Left ventricle myocardium inferior (tissue), 1 donor: ENCODE results near the gene HSF2BP. TPM values are rescaled to one million over a fixed set of nuclear protein-coding genes. Genes with fewer than 3 reads are reported as not detected.
"Not testable (repeated sequence)": the region's sequence is repeated elsewhere in the genome, so short reads cannot be mapped to it uniquely, and the experiment has no call there.

Experiments
- DNase-seq: peaks from one replicate; pipeline ENCODE4 v3.0.0-alpha.2; 2020
- H3K27ac ChIP-seq: fragments of 200-600 bp; replicated peaks from 2 replicates; pipeline ENCODE4 v1.8.0; 2021
- H3K27me3 ChIP-seq: fragments of 200-600 bp; 2 replicates; pipeline ENCODE4 v1.8.0; 2021; ENCODE audit warnings: low read depth
- H3K36me3 ChIP-seq: fragments of 200-600 bp; 2 replicates; pipeline ENCODE4 v1.8.0; 2021
- H3K4me1 ChIP-seq: fragments of 200-600 bp; 2 replicates; pipeline ENCODE4 v1.8.0; 2021
- H3K4me3 ChIP-seq: fragments of 200-600 bp; 2 replicates; pipeline ENCODE4 v1.8.0; 2021; ENCODE audit warnings: mild to moderate bottlenecking, moderate library complexity
- H3K9me3 ChIP-seq: fragments of 200-600 bp; replicated peaks from 2 replicates; pipeline ENCODE4 v1.8.0; 2021
- CTCF ChIP-seq: fragments of 200-600 bp; IDR thresholded peaks from 2 replicates; pipeline ENCODE4 v1.8.0; 2021; ENCODE audit warnings: antibody characterized with exemption, mild to moderate bottlenecking, borderline replicate concordance
- intact Hi-C: fragments of 100-400 bp; cut with micrococcal nuclease; formaldehyde crosslinking; loops from one replicate; pipeline ENCODE4 v1.11.0; 2022
- total RNA-seq: library from RNA; stranded (reverse); fragmentation: NEBNext Ultra II Directional; extraction: Animal tissue kit (Norgen Biotek cat#: 25700); gene quantifications from one replicate; pipeline ENCODE4 v1.2.1, GENCODE V29; 2021
- donor health status: DM: no; HTN: yes; CAD: no; lungs with severe emphysema.

Gene HSF2BP
- total RNA-seq, 1 donor from 2014 or later, result 0.16 TPM

DNA sequence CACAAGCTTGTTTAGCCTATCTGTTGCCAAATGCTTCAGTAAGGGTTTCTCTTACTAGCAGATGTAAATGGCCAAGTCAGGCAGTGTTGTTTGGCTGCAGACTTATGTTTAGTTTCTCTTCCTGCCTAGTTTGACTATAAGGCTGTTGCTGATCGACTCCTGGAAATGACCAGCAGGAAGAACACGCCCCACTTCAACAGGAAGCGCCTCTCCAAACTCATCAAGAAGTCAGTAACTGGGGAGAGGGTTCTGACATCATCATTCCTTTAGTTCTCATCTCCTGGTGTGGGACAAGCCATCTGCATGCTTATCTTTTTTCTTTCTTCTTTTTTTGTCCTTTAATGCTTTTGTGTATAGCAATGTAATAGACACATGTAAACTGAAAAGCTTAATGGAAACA lies 25.1 kb upstream of the HSF2BP start:
- TF ChIP-seq CTCF, result no peak
- Histone ChIP-seq H3K36me3 (peaks cover 98% of the 10 kb centered on the region), H3K4me1 (peaks cover 21% of the 10 kb centered on the region), H3K27me3 (no peaks in the 10 kb centered on the region), H3K4me3 (no peak overlapping the region), H3K27ac (peak overlapping the region; percentile 45), H3K9me3 (no peaks in the 10 kb centered on the region)
- DNase-seq, result no peak
- intact Hi-C loops, result no loop called here

DNA sequence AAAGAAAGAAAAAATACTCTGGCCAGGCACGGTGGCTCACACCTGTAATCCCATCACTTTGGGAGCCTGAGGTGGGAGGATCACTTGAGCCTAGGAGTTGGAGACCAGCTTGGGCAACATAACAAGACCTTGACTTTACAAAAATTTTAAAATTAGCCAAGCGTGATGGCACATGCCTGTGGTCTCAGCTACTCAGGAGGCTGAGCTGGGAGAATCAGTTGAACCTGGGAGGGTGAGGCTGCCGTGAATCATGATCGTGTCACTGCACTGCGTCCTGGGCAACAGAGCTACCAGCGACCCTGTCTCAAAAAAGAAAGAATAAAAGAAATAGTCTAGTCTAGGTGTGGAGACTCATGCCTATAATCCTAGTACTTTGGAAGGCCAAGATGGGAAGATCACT lies 22.4 kb upstream of the HSF2BP start:
- Histone ChIP-seq H3K4me1 (peaks cover 6% of the 10 kb centered on the region), H3K27me3 (no peaks in the 10 kb centered on the region), H3K9me3 (no peaks in the 10 kb centered on the region), H3K27ac (no peak overlapping the region), H3K36me3 (peaks cover 98% of the 10 kb centered on the region), H3K4me3 (no peak overlapping the region)
- intact Hi-C loops, result no loop called here
- TF ChIP-seq CTCF, result no peak
- no peak for DNase-seq

DNA sequence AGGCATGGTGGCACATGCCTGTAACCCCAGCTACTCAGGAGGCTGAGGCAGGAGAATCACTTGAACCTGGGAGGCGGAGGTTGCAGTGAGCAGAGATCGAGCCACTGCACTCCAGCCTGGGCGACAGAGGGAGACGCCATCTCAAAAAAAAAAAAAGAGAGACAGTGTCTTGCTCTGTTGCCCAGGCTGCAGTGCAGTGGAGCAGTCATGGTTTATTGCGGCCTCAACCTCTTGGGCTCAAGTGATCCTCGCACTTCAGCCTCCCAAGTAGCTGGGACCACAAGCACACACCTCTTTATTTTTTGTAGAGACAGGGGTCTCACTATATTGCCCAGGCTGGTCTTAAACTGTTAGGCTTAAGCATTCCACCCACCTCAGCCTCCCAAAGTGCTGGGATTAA lies 21.1 kb upstream of the HSF2BP start:
- H3K4me1 ChIP-seq, H3K4me3 ChIP-seq, H3K27me3 ChIP-seq, intact Hi-C loops, DNase-seq, H3K27ac ChIP-seq, H3K9me3 ChIP-seq: not testable (repeated sequence)
- peaks cover 98% of the 10 kb centered on the region for H3K36me3 ChIP-seq

DNA sequence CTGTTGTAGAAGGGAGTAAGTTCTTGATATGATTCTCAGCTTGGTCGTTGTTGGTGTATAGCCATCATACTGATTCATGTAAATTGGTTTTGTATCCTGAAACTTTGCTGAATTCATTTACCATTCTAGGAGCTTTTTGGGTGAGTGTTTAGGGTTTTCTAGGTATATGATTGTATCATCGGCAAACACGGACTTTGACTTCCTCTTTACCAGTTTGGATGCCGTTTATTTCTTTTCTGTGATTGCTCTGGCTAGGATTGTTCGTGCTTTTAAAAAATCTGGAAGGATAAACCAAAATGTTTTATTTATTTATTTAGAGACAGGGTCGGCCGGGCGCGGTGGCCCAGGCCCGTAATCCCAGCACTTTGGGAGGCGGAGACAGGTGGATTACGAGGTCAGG lies 20.7 kb upstream of the HSF2BP start:
- no peak for TF ChIP-seq CTCF
- Histone ChIP-seq H3K9me3 (no peaks in the 10 kb centered on the region), H3K4me1 (peaks cover 6% of the 10 kb centered on the region), H3K27me3 (no peaks in the 10 kb centered on the region), H3K27ac (no peak overlapping the region), H3K36me3 (peaks cover 98% of the 10 kb centered on the region), H3K4me3 (no peak overlapping the region)
- intact Hi-C loops, result loop anchor here (10.0 kb wide), 1 partner anchor 85 kb away; no protein-coding TSS in a partner anchor
- DNase-seq, result no peak

DNA sequence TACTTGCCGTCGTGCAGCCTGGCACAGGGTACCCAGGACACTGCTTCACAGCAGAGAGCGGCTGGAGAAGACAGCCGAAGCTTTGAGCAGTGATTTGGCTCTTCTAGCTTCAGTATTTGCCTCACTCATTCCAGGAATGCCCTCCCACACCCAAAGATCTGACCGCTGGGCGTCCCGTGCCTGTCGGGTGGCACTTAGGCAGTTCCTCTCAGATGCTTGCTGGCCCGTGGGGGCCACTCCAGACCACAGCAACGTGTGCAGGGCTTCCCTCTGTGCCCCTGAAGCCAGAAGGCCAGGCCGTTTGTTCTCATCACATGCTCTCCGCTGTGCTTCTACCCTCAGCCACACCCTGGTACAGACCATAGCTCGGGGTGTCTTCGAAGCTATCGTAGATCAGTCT lies 17.1 kb upstream of the HSF2BP start:
- Histone ChIP-seq H3K36me3 (peaks cover 91% of the 10 kb centered on the region), H3K4me1 (no peaks in the 10 kb centered on the region), H3K4me3 (no peak overlapping the region), H3K27me3 (no peaks in the 10 kb centered on the region), H3K27ac (no peak overlapping the region), H3K9me3 (no peaks in the 10 kb centered on the region)
- no peak for DNase-seq
- intact Hi-C loops, result loop anchor here (10.0 kb wide), 1 partner anchor 88 kb away; no protein-coding TSS in a partner anchor
- TF ChIP-seq CTCF, result no peak

GRCh38 chr21:43675871-43676270 lies 16.6 kb upstream of the HSF2BP start:
- Histone ChIP-seq H3K36me3 (peaks cover 91% of the 10 kb centered on the region), H3K9me3 (no peaks in the 10 kb centered on the region), H3K4me3 (no peak overlapping the region), H3K27ac (no peak overlapping the region), H3K4me1 (no peaks in the 10 kb centered on the region), H3K27me3 (no peaks in the 10 kb centered on the region)
- intact Hi-C loops, result loop anchor here (10.0 kb wide), 1 partner anchor 89 kb away; no protein-coding TSS in a partner anchor
- TF ChIP-seq CTCF, result no peak
- DNase-seq, result no peak
